ENCODE data around the gene PMVK.

DNA sequence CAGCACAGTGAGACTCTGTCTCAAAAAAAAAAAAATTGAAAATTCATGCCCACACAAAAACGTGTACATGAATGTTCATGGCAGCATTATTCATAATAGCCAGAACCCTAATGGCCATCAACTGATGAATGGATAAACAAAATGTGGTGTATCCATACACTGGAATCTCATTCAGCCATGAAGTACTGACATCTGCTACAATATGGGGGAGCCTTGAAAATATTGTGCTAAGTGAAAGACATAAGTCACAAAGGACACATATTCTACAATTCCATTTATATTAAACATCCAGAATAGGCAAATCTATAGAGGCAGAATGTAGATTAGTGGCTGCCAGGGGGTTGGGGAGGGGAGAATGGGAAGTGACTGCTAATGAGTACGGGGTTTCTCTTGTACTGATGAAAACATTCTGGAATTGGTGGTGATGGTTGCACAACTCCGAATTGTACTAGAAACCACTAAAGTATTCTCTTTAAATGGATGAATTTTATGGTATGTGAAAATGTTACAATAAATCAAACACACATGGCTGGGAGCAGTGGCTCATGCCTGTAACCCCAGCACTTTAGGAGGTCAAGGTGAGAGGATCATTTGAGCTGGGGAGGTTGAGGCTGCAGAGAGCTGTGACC is 33.5 kb downstream of the PMVK start:
- TF ChIP-seq, protein P1, sequence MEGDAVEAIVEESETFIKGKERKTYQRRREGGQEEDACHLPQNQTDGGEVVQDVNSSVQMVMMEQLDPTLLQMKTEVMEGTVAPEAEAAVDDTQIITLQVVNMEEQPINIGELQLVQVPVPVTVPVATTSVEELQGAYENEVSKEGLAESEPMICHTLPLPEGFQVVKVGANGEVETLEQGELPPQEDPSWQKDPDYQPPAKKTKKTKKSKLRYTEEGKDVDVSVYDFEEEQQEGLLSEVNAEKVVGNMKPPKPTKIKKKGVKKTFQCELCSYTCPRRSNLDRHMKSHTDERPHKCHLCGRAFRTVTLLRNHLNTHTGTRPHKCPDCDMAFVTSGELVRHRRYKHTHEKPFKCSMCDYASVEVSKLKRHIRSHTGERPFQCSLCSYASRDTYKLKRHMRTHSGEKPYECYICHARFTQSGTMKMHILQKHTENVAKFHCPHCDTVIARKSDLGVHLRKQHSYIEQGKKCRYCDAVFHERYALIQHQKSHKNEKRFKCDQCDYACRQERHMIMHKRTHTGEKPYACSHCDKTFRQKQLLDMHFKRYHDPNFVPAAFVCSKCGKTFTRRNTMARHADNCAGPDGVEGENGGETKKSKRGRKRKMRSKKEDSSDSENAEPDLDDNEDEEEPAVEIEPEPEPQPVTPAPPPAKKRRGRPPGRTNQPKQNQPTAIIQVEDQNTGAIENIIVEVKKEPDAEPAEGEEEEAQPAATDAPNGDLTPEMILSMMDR (IDR thresholded peaks at IDR 0.05): no peak
- no peak for TF ChIP-seq POLR2AphosphoS5 (IDR thresholded peaks at IDR 0.05; ENCODE audit: low read depth, low read length)
- TF ChIP-seq, protein P2, sequence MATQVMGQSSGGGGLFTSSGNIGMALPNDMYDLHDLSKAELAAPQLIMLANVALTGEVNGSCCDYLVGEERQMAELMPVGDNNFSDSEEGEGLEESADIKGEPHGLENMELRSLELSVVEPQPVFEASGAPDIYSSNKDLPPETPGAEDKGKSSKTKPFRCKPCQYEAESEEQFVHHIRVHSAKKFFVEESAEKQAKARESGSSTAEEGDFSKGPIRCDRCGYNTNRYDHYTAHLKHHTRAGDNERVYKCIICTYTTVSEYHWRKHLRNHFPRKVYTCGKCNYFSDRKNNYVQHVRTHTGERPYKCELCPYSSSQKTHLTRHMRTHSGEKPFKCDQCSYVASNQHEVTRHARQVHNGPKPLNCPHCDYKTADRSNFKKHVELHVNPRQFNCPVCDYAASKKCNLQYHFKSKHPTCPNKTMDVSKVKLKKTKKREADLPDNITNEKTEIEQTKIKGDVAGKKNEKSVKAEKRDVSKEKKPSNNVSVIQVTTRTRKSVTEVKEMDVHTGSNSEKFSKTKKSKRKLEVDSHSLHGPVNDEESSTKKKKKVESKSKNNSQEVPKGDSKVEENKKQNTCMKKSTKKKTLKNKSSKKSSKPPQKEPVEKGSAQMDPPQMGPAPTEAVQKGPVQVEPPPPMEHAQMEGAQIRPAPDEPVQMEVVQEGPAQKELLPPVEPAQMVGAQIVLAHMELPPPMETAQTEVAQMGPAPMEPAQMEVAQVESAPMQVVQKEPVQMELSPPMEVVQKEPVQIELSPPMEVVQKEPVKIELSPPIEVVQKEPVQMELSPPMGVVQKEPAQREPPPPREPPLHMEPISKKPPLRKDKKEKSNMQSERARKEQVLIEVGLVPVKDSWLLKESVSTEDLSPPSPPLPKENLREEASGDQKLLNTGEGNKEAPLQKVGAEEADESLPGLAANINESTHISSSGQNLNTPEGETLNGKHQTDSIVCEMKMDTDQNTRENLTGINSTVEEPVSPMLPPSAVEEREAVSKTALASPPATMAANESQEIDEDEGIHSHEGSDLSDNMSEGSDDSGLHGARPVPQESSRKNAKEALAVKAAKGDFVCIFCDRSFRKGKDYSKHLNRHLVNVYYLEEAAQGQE (IDR thresholded peaks at IDR 0.05; ENCODE audit: insufficient read depth in 1 of 2, low read depth in 2 of 2, low read length in 1 of 2): no peak
- no peak for TF ChIP-seq SIN3A (IDR thresholded peaks at IDR 0.05; ENCODE audit: borderline replicate concordance, insufficient read depth, low read depth, low read length)
